ENCODE data around the gene SLC25A11. TPM values are rescaled to one million over a fixed set of nuclear protein-coding genes. Genes with fewer than 3 reads are reported as not detected.

SLC25A11 gene
- total RNA-seq, 1 experiment from 2014 or later: 75.1 TPM

- H3K9ac ChIP-seq (ENCODE audit: low read length): no peak overlapping the region
- H3K9me2 ChIP-seq (ENCODE audit: insufficient read depth): no peaks in the 10 kb centered on the region
- POLR2A ChIA-PET: interaction anchor here (1.1 kb wide), 1 partner anchor 38 kb away, joined by 4 read pairs; no protein-coding TSS in a partner anchor
- RAD21 ChIA-PET (ENCODE audit: low non-redundant PET in 1 of 2, low total read pairs in 2 of 2, uncharacterized antibody in 2 of 2, unreplicated experiment in 2 of 2): interaction anchor here (1.8 kb wide), 2 partner anchors 59 to 154 kb away, joined by 8 to 9 read pairs; partner anchors contain the start of gene SPAG7 (in 1 of the 2)
- no TSS peak for BruUV-seq (replicated peaks)
- ATAC-seq (no peak), DNase-seq (ENCODE audit: low read depth, low spot score) (no peak)
- H2AFZ ChIP-seq (ENCODE audit: low read depth, low read length, poor library complexity, severe bottlenecking): no peak overlapping the region
- H3K4me3 ChIP-seq (replicated peaks in 1 of 2; ENCODE audit: low read depth in 1 of 2, low read length in 2 of 2): no peak overlapping the region
- H3K36me3 ChIP-seq (ENCODE audit: control insufficient read depth in 1 of 2, insufficient read depth in 2 of 2, low read length in 2 of 2): no peaks in the 10 kb centered on the region
- H4K20me1 ChIP-seq (ENCODE audit: insufficient read depth): no peaks in the 10 kb centered on the region
- no peak overlapping the region for H3K27ac ChIP-seq (ENCODE audit: low read depth, low read length)
- H3K4me2 ChIP-seq (ENCODE audit: low read length): no peak overlapping the region
- CTCF ChIA-PET: interaction anchor here (0.6 to 3.0 kb wide), 7 partner anchors 9 to 176 kb away, joined by 3 to 15 read pairs (median 5); partner anchors contain the start of genes MED11, RNF167, SLC25A11 and SPAG7
- H3K79me2 ChIP-seq (ENCODE audit: insufficient read depth, low read length): no peaks in the 10 kb centered on the region
- H3K4me1 ChIP-seq (ENCODE audit: control insufficient read depth in 1 of 2, insufficient read depth in 2 of 2, low read length in 2 of 2): peaks cover 7 to 22% of the 10 kb centered on the region in 2 experiments
- intact Hi-C loops (cut with micrococcal nuclease): loop anchor here (2.0 kb wide), 1 partner anchor 78 kb away; the partner anchor contains the start of gene CAMTA2
- TF ChIP-seq REST (IDR thresholded peaks at IDR 0.05; ENCODE audit: low read depth) (no peak), ZNF274 (IDR thresholded peaks at IDR 0.05; ENCODE audit: low read depth, low read length) (no peak), CBX3 (IDR thresholded peaks at IDR 0.05; ENCODE audit: low read depth) (no peak), SRF (IDR thresholded peaks at IDR 0.05; ENCODE audit: low read depth) (no peak), POLR2AphosphoS5 (IDR thresholded peaks at IDR 0.05; ENCODE audit: low read depth, low read length) (no peak), ZBTB33 (IDR thresholded peaks at IDR 0.05; ENCODE audit: extremely low read depth, insufficient replicate concordance, low read length) (no peak), CTCF (IDR thresholded peaks at IDR 0.05 in 2 of 3, conservative IDR thresholded peaks at IDR 0.05 in 1 of 3; ENCODE audit: borderline replicate concordance in 1 of 3, insufficient read depth in 1 of 3, low read depth in 2 of 3, low read length in 2 of 3) (no peak), ATF3 (IDR thresholded peaks at IDR 0.05) (no peak), CEBPB (IDR thresholded peaks at IDR 0.05; ENCODE audit: low read depth) (no peak), POLR2A (IDR thresholded peaks at IDR 0.05; ENCODE audit: borderline replicate concordance, extremely low read depth, insufficient read depth, insufficient read length) (no peak), JUND (IDR thresholded peaks at IDR 0.05) (no peak), SIN3A (IDR thresholded peaks at IDR 0.05; ENCODE audit: low read depth) (no peak), TCF7L2 (IDR thresholded peaks at IDR 0.05; ENCODE audit: borderline replicate concordance, extremely low read depth, insufficient read depth, insufficient read length) (no peak), EGR1 (IDR thresholded peaks at IDR 0.05; ENCODE audit: low read depth) (no peak), SP1 (IDR thresholded peaks at IDR 0.05; ENCODE audit: low read depth) (no peak)
- no peaks in the 10 kb centered on the region for H3K27me3 ChIP-seq (ENCODE audit: insufficient read depth, low read length)
- H3K9me3 ChIP-seq (ENCODE audit: control insufficient read depth in 1 of 2, insufficient read depth in 1 of 2, low read depth in 1 of 2, low read length in 2 of 2): no peaks in the 10 kb centered on the region
Measured at GRCh38 chr17:4908301-4908700, 31.5 kb downstream of the SLC25A11 start.
